GM18517 (cell line): ENCODE data around the gene SIDT1.
A peak's percentile ranks its signal among the peaks of the same experiment; 100 is the strongest.

ENCODE experiments used
- ATAC-seq: cut with Tn5 transposase; IDR thresholded peaks from one replicate; pipeline ENCODE4 v1.9.1; 2021; ENCODE audit warnings: mild to moderate bottlenecking, moderate library complexity; ENCODE audit not compliant: unreplicated experiment

The SIDT1 gene

GRCh38 chr3:113545594-113545993, 13.2 kb downstream of the SIDT1 start:
- ATAC-seq, result no peak

- peak; percentile 95 for ATAC-seq
Observed at GRCh38 chr3:113546414-113546893, 14.1 kb downstream of the SIDT1 start.

GRCh38 chr3:113548501-113548900, 16.1 kb downstream of the SIDT1 start:
- ATAC-seq, result no peak

GRCh38 chr3:113551820-113552219, 19.5 kb downstream of the SIDT1 start:
- ATAC-seq, result no peak

DNA sequence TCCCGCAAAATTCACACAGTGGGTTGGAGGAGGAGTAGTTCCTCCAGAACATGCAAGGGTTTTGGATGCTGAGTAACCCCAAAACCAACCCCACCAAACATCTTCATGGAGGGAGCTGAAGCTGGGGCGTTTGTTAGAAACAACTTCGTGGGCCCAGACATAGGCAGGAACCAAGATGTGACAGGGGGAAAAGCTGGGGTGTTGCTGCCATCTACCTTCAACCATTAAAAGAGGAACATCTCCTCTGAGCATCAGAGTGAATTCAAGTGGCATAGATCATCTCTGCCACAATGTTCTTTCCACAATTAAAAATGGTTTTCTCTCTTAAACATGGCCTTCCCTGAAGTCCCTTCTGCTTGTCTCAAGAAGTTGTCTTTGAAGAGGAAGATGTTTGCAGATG, 20.5 kb downstream of the SIDT1 start:
- no peak for ATAC-seq

- ATAC-seq, result no peak
Observed at GRCh38 chr3:113555138-113555537, 22.8 kb downstream of the SIDT1 start.

- ATAC-seq, result no peak
Observed at GRCh38 chr3:113556316-113556945, 24.1 kb downstream of the SIDT1 start.

DNA sequence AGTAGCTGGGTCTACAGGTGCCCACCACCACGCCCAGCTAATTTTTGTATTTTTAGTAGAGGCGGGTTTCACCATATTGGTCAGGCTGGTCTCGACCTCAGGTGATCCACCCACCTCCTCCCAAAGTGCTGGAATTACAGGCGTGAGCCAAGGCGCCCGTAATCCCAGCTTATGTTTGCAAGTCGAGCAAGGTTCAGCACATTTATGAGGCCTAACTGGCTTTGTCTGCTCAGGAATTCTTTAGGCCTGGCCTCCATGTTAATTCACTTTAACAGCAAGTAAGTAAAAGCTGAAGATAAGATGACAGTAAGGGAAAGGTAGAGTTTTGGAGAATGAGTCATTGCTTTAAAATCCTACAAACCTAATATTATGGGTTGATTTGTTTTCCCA, 24.6 kb downstream of the SIDT1 start:
- no peak for ATAC-seq

- no peak for ATAC-seq
Observed at GRCh38 chr3:113557374-113557773, 25.0 kb downstream of the SIDT1 start.

- no peak for ATAC-seq
Observed at GRCh38 chr3:113559009-113559408, 26.7 kb downstream of the SIDT1 start.

DNA sequence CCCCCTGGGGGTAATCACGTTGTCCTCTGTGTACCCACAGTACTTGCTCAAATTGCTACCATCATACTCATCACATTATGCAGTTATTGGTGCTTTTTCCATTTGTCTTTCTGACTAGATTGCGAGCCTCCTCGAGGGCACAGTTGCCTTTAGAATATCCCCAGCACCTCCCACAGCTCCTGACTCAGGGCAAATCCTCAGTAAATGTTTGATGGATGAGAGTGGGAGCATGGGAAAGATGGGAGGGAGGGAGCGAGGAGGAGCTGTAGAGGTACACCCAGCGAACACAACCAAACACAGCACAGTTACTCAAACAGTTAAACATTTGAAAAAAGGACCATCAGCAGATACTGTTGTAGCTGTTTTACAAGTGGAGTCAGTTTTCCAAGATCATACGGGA, 27.9 kb downstream of the SIDT1 start:
- no peak for ATAC-seq

DNA sequence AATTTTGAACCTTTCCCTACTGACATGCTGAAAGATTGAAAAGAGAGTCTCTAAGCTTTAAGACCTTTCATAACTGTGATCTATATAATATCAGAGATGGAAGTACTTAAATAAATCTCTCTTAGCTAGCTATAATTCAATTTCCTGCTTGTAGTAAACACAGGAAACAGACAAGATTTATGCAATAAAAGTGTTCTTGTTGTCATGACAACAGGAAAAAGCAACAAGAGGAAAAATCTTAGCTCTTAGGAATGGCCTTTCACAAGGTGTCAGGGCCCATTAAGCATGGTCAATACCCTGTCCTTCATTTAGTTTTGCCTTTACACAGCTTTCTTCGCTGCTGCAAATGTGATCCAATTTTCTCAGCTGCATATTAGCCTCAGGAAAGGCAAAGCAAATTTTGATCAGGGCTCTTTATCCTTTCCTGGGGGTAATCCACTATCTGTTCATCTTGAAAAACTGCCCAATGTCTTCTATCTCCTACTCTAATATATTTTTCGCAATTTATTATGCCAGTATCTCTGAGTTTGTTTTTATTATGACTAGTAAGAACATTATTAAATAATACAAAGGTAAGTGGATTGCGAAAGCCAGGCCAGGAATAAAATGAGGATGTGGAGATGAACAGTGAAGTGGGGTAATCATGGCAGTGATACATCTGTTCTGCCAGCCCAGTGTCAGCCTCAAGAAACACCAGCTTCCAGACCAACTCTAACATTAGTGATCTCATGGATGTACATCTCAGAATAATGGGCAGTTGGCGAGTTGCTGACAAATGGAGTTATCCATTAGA, 28.7 kb downstream of the SIDT1 start:
- no peak for ATAC-seq

DNA sequence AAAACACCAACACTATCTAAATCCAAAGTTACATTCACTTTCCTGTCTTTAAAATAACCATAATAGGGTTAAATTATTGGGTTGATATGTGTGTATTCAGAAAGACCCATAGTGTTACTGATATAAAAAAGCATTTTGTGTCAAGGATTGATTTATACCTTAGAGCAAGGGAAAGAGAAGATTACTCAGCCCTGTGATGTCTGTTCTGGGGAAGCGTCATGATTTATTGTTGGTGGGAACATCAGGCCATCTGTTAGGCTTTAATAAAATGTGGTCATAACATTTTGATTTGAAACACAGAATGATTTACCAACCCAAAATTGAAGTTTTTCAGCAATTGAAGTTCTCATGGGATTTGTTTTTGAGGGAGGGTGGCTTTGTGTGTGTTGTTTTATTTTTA, 33.2 kb downstream of the SIDT1 start:
- no peak for ATAC-seq

- ATAC-seq, result no peak
Observed at GRCh38 chr3:113570158-113570557, 37.8 kb downstream of the SIDT1 start.

DNA sequence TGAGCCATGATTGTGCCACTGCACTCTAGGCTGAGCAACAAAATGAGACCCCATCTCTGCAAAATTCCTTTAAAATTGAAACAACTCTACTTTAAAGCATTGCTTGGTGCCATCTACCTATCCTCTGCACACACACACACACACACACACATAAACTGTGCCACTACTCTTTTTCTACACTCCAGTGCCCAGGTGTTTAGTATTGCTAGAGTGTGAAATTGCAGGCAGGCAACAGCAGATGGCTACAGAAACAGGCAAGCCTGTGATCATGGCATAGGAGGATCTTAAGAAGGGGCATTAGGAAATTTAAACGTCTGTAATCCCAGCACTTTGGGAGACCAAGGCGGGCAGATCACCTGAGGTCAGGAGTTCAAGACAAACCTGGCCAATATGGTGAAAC, 39.0 kb downstream of the SIDT1 start:
- no peak for ATAC-seq

- no peak for ATAC-seq
Observed at GRCh38 chr3:113573728-113574127, 41.4 kb downstream of the SIDT1 start.

DNA sequence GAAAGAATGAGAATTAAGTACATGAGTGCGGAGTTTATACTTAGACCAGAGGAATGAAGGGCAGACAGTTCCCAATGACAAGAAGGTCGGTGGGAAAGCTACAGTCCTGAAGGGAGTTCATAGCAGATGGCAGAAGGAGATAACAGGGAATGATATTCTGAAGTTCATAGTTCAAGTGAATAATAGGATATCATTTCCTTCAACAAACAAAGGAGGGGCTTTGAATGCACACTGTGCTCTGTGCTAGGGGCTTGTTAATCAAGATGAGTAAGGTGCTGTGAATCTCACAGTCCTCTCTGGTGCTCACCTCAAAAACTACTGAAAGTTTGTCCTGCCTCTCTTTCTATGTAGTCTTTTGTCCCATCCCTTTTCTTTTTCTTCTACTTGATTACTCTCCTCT, 41.9 kb downstream of the SIDT1 start:
- no peak for ATAC-seq

DNA sequence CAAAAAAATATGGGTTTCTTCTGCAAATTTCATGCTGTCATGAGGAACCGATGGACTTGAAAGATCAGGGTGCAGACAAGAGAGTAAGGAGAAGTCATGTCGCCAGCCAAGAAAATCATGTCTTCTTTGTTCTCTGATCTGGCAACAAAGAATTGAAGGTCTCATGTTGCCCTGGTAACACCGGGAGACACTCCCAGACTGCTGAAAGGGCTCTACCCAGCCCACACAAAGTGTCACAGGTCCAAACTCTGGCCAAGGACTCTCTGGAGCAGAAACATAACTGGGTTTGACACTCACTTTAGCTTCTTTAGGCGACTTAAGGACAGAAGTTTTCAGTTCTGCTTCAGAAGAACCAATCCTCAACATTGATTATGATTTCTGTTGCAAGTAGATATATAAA, 42.9 kb downstream of the SIDT1 start:
- no peak for ATAC-seq

GRCh38 chr3:113585228-113585627, 52.9 kb downstream of the SIDT1 start:
- no peak for ATAC-seq

DNA sequence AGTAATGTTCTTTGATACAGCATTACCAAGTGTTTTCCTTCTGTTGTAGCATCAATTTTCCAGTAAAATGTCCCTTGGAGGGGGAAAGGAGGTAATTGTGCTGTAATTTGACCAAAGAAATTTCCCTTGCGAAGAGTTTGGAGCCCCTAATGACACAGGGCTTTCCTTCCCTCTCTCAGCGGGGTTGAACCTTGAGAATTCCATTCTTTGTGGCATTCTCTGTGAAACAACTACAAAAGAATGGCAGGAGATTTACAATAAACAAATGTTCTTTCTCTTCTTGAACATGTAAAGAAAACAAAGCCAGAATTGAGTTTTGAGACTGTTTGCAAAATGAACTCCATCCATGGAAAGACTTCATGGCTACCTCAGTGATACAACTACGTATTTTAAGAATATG, 53.4 kb downstream of the SIDT1 start:
- no peak for ATAC-seq

DNA sequence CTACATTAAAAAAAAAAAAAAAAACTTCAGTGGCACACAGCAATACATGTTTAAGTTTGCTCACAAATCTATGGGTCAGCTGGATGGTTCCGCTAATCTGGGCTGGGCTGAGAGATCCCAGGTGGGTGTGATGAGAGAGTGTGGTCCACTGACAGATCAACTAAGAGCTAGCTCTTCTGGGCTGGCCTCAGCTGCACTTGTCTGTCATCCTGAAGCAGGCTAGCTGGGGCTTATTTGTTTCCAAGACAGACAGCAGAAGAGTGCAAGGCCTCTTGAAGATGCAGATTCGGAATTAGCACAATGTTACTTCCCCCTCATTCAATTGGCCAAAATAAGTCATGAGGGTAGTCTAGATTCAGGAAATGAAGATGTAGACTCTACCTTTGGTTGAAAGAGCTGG, 56.5 kb downstream of the SIDT1 start:
- no peak for ATAC-seq

DNA sequence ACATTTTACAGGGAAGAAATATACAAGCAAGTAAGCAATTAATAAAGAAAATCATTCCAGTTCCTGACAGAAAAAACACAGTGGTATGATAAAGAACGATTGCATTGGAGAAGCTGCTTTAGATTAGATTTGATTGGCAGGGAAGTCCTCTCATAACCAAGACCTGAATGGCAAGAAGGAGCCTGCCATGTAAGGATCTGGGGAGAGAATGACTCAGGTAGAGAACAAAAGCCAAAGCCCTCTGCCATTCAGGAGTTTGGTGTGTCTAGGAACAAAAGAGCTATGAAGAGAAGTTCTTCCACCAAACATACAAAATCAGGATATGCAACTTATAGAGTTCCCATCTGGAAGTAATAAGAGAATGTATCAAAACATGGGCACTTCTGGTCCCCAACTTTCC, 57.6 kb downstream of the SIDT1 start:
- ATAC-seq, result no peak

GRCh38 chr3:113590983-113591382, 58.6 kb downstream of the SIDT1 start:
- ATAC-seq, result no peak
